Measurements from ENCODE around the gene NHERF2.

Gene NHERF2

GRCh38 chr16:2026461-2027023 lies at the start of gene NHERF2:
Gene NHERF2, plus strand, starts transcription at chr16:2026902. Its CDS starts 104 bp downstream, at chr16:2027006.
- DNase-seq (ENCODE audit: low read depth in 2 of 2) = no peak

GRCh38 chr16:1976951-1977874 lies 49.5 kb upstream of the NHERF2 start:
- DNase-seq (ENCODE audit: low read depth in 2 of 2) = no peak

GRCh38 chr16:1977875-1978268 lies 48.8 kb upstream of the NHERF2 start:
- DNase-seq (ENCODE audit: low read depth in 2 of 2) = no peak

- DNase-seq (ENCODE audit: low read depth in 2 of 2) = no peak
Measured at GRCh38 chr16:1978476-1979120, 48.1 kb upstream of the NHERF2 start.

GRCh38 chr16:1979271-1980029 lies 47.3 kb upstream of the NHERF2 start:
- DNase-seq (ENCODE audit: low read depth in 2 of 2) = no peak

GRCh38 chr16:1980030-1980769 lies 46.5 kb upstream of the NHERF2 start:
- no peak for DNase-seq (ENCODE audit: low read depth in 2 of 2)

- no peak for DNase-seq (ENCODE audit: low read depth in 2 of 2)
Measured at GRCh38 chr16:1980770-1981087, 46.0 kb upstream of the NHERF2 start.

GRCh38 chr16:1981398-1981836 lies 45.3 kb upstream of the NHERF2 start, which contains the start of gene NOXO1:
Gene NOXO1, minus strand, starts transcription at chr16:1981469. Its CDS starts 290 bp downstream, at chr16:1981179.
- DNase-seq (ENCODE audit: low read depth in 2 of 2) = no peak

- no peak for DNase-seq (ENCODE audit: low read depth in 2 of 2)
Measured at GRCh38 chr16:1982013-1982433, 44.7 kb upstream of the NHERF2 start.

GRCh38 chr16:1982991-1983543 lies 43.6 kb upstream of the NHERF2 start:
- no peak for DNase-seq (ENCODE audit: low read depth in 2 of 2)

- DNase-seq (ENCODE audit: low read depth in 2 of 2) = peak in 1 of 2 donors; percentile 58
Measured at GRCh38 chr16:1983544-1984346, 43.0 kb upstream of the NHERF2 start, which contains the start of gene GFER. Gene GFER, plus strand, starts transcription at chr16:1984193. Its CDS starts 26 bp downstream, at chr16:1984219.

GRCh38 chr16:1984347-1985225 lies 42.1 kb upstream of the NHERF2 start:
- no peak for DNase-seq (ENCODE audit: low read depth in 2 of 2)

GRCh38 chr16:1985466-1986150 lies 41.1 kb upstream of the NHERF2 start:
- no peak for DNase-seq (ENCODE audit: low read depth in 2 of 2)

- no peak for DNase-seq (ENCODE audit: low read depth in 2 of 2)
Measured at GRCh38 chr16:1987198-1987597, 39.5 kb upstream of the NHERF2 start.

GRCh38 chr16:1989209-1990100 lies 37.2 kb upstream of the NHERF2 start, which contains the start of gene SYNGR3:
Gene SYNGR3, plus strand, starts transcription at chr16:1989970. Its CDS starts 133 bp downstream, at chr16:1990103.
- no peak for DNase-seq (ENCODE audit: low read depth in 2 of 2)

- DNase-seq (ENCODE audit: low read depth in 2 of 2) = no peak
Measured at GRCh38 chr16:1990101-1990350, 36.7 kb upstream of the NHERF2 start.

GRCh38 chr16:1990351-1991134 lies 36.2 kb upstream of the NHERF2 start:
- DNase-seq (ENCODE audit: low read depth in 2 of 2) = no peak

All from stimulated activated CD8-positive, alpha-beta memory T cell treated with anti-CD3 and anti-CD28 coated beads, Interleukin-15, amount 100 ng/mL, for 4 hours (primary cell).